Stimulated activated CD4-positive, alpha-beta T cell treated with anti-CD3 and anti-CD28 coated beads, Interleukin-12 subunit alpha, Interleukin-12 subunit beta, amount 100 ng/mL, for 24 hours (primary cell): ENCODE data around the gene PGS1.

Experiments
- DNase-seq, 2 experiments: peaks; one replicate each; pipeline ENCODE4 v3.0.0-alpha.2; 2020; ENCODE audit warnings: low read depth in 2 of 2

Gene PGS1

DNA sequence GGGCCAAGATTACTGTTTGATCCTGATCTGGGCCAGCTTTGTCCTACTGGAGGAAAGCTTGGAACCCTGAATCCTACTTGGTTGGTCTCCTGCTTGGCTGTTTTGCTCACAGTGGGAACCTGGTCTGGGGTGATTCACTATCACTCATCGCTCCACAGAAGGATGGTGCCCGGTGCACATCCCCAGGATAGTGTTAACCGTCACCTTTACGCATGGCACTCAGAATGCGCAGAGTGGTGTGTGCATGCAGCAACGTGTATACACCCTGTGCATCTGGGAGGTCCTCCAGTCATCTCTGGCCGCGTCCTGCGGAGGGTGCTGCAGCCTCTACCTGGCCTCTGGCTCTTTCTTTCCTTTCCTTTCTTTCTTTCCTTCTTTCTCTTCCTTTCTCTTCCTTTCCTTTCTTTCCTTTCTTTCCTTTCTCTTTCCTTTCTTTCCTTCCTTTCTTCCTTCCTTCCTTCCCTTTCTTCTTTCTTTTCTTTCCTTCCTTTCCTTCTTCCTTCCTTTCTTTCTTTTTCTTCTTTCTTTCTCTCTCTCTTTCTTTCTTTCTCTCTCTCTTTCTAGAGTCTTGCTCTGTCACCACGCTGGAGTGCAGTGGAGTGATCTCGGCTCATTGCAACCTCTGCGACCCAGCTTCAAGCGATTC, 31.7 kb upstream of the PGS1 start:
- no peak for DNase-seq

GRCh38 chr17:78347453-78347852, 31.0 kb upstream of the PGS1 start:
- DNase-seq, result no peak

GRCh38 chr17:78348055-78348770, 30.2 kb upstream of the PGS1 start:
- no peak for DNase-seq

- no peak for DNase-seq
Measured at GRCh38 chr17:78349891-78350642, 28.4 kb upstream of the PGS1 start.

DNA sequence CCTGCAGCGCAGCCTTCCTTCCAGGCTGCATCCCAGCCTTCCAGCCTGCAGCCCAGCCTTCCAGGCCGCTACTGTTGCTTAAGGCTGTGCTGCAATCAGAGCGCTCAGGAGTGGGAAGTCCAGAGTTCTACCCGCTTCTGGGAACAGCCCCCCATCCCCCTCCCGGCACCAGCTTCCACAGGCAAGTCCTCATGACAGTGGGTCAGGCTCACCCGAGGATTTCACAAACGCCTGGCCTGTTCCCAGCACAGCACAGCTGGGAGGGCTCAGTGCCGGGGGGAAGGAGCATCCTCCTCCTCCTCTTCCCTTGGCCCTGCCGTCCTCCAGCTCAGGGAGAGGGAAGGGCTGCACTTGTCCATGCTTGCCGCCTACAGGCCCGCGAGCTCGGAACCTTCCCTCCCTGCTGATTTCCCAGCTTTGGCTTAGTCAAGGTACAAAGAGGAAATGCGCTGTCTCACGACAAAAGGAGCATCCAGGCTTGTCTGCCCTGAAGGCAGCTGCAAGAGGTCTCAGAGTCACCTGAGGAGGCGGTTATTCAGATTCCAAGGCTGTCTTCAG, 26.9 kb upstream of the PGS1 start:
- DNase-seq, result no peak

- DNase-seq, result no peak
Measured at GRCh38 chr17:78353834-78354233, 24.6 kb upstream of the PGS1 start.

DNA sequence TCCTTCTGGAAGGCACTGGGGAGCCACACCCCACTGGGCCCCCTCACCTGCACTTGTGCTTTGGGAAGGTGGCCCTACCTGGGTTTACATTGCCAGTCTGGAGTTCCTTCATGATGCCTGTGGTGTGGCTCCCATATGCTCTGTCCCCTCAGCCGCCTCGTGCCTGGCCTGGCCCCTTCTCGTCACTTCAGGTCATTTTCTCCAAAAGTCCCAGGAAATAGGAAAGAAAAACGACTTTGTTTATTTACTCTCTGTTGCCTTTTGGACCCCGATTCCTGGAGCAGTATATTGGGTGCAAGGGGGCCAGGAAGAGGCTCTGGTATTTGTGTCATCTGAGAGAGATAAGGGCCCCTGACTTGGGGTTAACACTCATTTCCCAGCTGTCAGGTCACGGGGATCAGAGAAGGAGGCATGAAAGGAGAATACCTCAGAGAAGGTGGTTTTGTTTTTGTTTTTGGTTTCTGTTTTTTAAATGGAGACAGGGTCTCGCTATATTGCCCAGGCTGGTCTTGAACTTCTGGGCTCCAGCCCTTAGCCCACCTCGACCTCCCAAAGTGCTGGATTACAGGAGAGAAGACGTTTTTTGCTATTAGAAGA, 23.3 kb upstream of the PGS1 start:
- no peak for DNase-seq

DNA sequence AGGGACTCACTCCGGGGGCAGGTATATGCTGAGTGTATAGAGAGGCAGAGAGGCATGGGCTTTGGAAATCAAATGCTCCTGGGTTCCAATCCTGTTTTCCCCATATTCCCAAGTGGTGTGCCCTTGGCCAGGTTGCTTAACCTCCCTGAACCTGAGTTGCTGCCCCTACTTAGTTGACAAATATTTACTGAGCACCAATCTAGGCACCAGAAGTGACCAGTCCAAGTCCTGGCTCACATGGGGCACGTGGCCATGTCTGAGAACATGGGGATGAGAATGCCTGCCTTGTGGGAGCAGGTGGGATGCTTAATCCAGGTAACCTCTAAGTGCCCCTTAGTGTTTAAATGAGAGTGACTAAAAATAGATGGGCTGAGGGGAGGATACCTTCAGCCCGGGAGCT, 22.7 kb upstream of the PGS1 start:
- DNase-seq, result no peak

GRCh38 chr17:78356101-78356713, 22.2 kb upstream of the PGS1 start:
- DNase-seq, result peak; percentile 80 to 87

DNA sequence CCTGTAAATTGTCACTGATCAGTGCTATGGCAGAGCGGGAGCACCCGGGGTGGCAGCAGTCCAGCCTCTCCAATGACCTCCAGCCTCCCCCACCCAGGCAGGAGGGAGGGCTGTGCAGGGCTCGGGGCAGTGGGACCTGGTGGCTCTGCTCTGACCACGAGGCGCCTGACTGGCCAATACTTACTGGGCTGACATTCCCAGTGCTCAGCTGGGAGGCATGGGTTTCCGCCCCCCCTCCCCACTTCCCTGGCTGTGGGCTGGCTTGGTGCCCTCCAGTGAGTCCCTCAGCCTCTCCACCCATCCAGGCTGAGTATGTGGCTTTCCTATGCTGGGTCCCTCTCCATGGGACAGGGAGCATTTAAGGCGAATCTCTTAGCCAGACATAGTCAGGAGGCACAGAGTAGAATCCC, 21.3 kb upstream of the PGS1 start:
- DNase-seq, result no peak

DNA sequence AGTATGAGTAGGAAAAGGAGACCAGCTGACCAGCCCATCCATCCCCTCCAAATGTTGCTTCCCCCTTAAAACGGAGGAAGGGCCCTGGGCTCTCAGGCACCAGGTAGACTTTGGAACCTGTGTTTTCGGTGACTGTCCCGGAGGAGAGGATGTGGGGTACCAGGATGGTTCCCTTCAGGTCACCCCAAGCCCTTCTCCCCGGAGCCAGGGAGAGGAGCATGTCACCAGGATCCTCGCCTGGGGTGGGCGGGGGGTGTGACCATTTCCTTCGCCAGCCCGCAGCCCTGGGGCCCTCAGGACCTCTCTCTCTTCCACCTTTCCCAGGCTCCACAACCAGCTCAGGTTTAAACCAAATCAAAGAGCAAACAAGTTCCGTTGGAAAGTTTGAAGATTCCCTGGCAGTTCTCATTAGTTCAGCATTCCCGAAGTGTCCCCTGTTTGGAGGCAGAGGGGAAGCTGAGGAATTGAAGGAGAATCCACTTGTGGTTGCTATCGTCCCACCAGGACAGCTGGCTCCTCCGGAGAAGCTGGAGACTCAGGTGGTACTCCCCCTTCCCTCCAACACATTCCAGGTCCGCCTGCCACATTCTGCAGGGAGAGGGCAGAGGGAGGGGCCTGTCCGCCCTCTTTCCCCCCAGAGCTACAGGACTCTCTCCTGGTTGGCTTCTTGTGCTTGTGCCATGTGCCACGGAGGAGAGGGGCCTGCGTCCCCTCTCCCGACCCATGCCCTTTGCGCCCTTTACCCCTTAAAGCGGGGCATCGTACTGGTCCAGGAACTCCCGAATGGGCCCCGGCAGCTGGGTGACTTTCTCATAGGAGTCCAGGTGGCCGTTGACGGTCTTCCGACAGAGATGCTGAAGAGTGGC, 20.5 kb upstream of the PGS1 start:
- no peak for DNase-seq

DNA sequence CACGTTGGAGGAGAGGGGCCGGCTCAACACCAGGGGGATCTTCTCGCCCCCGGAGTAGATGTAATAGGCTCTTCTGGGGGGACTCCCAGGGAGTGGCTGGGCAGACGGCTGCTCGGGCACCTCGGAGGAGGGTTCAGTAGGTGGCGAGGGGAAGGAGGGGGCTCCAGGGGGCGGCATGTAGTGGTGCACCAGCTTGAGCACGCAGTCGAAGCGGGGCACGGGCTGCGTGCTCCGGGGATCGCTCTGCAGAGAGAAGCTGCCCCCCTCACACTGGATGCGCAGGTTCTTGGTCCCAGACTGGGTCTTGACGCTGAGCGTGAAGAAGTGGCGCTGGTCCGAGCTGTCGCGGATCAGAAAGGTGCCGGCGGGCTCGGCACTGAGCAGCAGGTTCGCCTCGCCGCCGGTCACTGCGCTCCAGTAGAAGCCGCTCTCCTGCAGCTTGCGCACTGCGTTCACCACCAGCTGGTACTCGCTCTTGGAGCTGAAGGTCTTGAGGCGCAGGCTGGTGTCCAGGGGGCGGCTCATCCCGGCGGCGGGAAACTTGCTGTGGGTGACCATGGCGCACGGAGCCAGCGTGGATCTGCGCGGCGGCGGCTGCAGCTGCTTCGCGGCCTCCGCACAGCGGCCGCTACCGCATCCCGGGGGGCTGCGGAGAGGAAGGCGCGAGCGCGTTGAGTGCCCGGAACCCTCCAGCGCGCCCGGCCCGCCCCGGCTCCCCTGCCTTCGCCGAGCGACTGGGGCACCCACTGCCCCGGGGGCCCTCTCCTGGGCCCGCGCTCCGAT, 19.7 kb upstream of the PGS1 start:
- DNase-seq, result no peak

DNA sequence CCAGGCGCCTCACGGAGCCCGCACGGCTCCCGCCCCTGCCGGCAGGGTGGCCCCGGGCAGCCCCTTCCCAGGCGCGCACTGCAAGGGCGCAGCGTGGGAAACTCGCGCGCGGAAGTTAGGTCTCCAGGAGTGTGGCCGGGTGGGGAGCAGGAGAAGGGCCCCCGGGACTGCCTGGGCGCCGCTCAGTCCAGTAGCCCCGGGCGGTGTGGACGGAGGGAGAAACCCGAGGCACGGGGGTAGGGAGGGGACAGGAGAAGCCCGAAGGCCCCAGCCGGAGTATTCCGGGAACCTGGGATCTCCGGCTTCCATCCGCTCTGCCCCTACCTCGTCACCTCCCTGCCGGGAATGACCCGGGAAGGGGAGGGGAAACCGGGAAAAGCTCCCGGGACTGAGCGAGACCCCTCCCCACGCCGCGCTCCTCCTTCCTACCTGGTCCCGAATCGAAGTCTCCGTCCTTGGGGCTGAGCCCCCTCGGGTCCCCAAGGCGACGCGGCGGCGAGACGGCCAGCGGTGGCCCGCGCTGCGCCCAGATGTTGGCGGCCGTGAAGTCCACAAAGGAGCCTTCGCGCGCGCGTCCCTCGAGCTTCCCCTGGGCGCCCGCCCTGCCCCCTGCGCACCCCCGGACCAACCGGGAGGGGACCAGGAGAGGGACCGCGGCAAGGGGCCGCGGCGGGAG, 19.0 kb upstream of the PGS1 start:
- no peak for DNase-seq

GRCh38 chr17:78359997-78360370, 18.5 kb upstream of the PGS1 start, which contains the start of gene SOCS3:
SOCS3 (minus strand) TSS chr17:78360077; CDS start chr17:78359095, 982 bp downstream.
- DNase-seq, result peak; percentile 94

GRCh38 chr17:78360371-78361224, 17.9 kb upstream of the PGS1 start:
- DNase-seq, result peak; percentile 80 to 95

GRCh38 chr17:78361225-78361701, 17.2 kb upstream of the PGS1 start:
- DNase-seq, result no peak

DNA sequence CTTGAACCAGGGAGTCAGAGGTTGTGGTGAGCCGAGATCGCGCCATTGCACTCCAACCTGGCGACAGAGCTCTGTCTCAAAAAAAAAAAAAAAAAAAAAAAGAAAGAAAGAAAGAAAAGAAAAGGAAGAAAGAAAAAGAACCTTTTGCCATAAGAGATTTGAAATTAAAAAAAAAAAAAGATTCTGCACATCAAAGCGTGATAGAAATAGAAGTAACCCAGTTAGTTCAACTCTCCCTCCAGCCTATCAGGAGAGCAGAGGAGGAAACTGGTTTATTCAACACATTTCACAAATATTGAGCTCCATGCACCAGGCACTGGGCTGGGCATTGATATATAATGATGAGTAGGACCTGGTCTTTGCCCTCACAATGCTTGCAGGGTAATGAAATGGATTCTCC, 16.2 kb upstream of the PGS1 start:
- no peak for DNase-seq

DNA sequence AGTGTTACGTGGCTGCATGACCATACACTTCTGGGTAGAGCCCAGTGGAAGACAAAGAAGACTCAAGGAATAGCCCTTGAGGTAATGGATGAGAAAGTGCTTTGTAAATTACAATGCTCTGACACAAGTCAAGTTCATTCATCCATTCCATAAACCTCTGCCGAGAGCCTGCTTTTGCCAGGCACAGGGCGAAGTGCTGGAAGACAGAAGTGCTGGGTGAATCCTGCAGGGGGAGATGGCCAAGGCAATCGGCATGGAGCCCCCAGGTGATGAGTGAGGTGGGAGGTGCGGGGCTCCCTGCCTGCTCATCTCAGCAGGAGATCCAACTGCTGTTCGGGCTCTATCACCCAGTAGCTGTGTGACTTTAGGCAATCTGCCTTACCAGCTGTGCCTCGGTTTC, 15.8 kb upstream of the PGS1 start:
- no peak for DNase-seq
